OCI-LY3 (cell line): ENCODE results near the gene ME1.

Source experiments
- H2AFZ ChIP-seq: fragments of 200-600, 300-600 bp; shearing (Covaris generic); 2 replicates; pipeline ENCODE4 v1.6.0; 2014; ENCODE audit warnings: antibody characterized with exemption, low read depth, low read length
- H3K27ac ChIP-seq: fragments of 200-600, 300-600 bp; sonication (generic); 2 replicates; pipeline ENCODE4 v1.5.1; 2014; ENCODE audit warnings: mild to moderate bottlenecking, low read length, moderate library complexity, mixed read lengths
- H3K27me3 ChIP-seq: fragments of 200-600, 300-600 bp; sonication (generic); 2 replicates; pipeline ENCODE4 v1.6.1; 2014; ENCODE audit warnings: low read depth, low read length, mixed read lengths
- H3K36me3 ChIP-seq: fragments of 200-600, 300-600 bp; sonication (generic); replicated peaks from 2 replicates; pipeline ENCODE3; 2014; ENCODE audit warnings: low read depth, low read length, mixed read lengths
- H3K4me1 ChIP-seq: fragments of 300-600, 200-600 bp; sonication (generic); 2 replicates; pipeline ENCODE4 v1.6.1; 2014; ENCODE audit warnings: low read length, mixed read lengths
- H3K4me2 ChIP-seq: fragments of 200-600, 300-600 bp; sonication (generic); 2 replicates; pipeline ENCODE4 v1.6.1; 2014; ENCODE audit warnings: low read length, mixed read lengths
- H3K4me3 ChIP-seq: fragments of 300-600, 200-600 bp; sonication (generic); 2 replicates; pipeline ENCODE4 v1.5.1; 2014; ENCODE audit warnings: antibody characterized with exemption, mild to moderate bottlenecking, low read length, moderate library complexity
- H3K79me2 ChIP-seq: fragments of 300-600, 200-600 bp; shearing (Covaris generic); 2 replicates; pipeline ENCODE4 v1.6.1; 2014; ENCODE audit warnings: mild to moderate bottlenecking, low read length, mixed read lengths
- H3K9ac ChIP-seq: fragments of 300-600, 200-600 bp; shearing (Covaris generic); 2 replicates; pipeline ENCODE4 v1.6.0; 2014; ENCODE audit warnings: mild to moderate bottlenecking, low read length, moderate library complexity
- H3K9me3 ChIP-seq: fragments of 200-600, 300-600 bp; shearing (Covaris generic); 2 replicates; pipeline ENCODE4 v1.6.1; 2014; ENCODE audit warnings: low read length, mixed read lengths; ENCODE audit not compliant: insufficient read depth
- H4K20me1 ChIP-seq: fragments of 200-600, 300-600 bp; sonication (generic); 2 replicates; pipeline ENCODE4 v1.6.1; 2016; ENCODE audit warnings: low read length, mixed read lengths; ENCODE audit not compliant: insufficient read depth
- CTCF ChIP-seq: fragments of 200-600, 300-600 bp; sonication (generic); IDR thresholded peaks from 2 replicates; pipeline ENCODE4 v1.5.1; 2014; ENCODE audit warnings: antibody characterized with exemption, low read length, low read depth
- EZH2phosphoT487 ChIP-seq: fragments of 200-600 bp; shearing (Covaris generic); IDR thresholded peaks from 2 replicates; pipeline ENCODE4 v1.6.1; 2018; ENCODE audit warnings: antibody characterized with exemption, mixed run types, low read depth

The ME1 gene

DNA sequence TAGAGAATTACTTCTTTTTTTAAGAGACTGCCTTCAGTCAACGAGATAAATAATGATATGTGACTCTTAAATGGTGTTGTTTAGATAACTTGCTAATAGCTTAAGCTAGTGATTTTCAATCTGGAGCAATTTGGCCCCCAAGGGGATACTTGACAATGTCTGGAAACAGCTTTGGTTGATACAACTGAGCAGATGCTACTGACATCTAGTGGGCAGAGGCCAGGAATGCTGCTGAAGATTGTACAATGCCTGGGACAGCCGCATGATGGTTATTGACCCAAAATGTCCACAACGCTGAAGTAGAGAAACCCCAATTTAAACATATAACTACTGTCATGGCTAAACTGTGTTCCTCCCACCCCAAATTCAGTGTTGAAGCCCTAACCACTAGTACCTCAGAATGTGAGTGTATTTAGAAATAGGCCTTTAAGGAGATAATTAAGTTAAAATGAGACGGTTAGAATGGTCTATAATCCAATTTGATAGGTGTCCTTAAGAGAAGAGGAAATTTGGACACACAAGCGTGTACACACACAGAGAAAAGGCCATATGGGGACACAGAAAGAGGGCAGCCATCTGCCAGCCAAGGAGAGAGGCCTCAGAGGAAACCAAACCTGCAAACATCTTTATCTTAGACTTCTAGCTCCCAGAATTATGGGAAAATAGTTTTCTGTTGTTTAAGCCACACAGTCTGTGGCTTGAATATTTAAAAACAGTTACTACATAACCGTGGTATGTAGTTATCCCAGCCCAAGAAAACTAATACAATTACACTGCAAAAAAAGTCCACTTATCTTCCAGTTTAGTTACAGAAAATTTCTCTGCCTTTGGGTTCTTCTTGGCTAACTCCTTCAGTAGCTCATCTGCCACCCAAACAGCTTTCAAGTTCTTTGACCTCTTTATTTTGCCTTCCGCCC, 215.5 kb downstream of the ME1 start:
- H3K9ac ChIP-seq = peak overlapping the region; percentile 16; the same call in 1 of the 2 replicates
- TF ChIP-seq EZH2phosphoT487 (no peak), CTCF (peak; percentile 97)

DNA sequence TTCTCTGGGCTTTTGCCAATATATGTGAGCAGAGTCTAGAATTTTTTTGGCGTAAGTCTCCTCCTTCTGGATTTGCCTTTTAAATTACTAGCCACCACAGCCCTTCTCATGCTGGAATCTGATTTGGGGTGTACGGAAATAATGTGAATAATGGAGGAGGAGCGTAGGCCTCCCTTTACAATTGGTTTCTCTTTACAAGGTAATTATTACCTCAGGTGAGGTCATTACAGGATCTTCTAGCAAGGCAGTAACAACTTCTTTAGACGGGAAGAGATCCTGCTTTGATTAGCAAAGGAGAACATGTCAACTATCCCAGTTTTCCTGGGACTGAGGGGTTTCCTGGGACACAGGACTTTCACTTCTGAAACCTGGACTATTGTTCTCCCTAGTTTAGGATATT, 228.8 kb downstream of the ME1 start:
- Histone ChIP-seq H3K9ac (no peak overlapping the region), H4K20me1 (no peaks in the 10 kb centered on the region), H3K4me3 (no peak overlapping the region), H2AFZ (no peak overlapping the region), H3K79me2 (no peaks in the 10 kb centered on the region), H3K9me3 (no peaks in the 10 kb centered on the region), H3K27ac (no peak overlapping the region), H3K27me3 (no peaks in the 10 kb centered on the region), H3K4me1 (peaks cover 17% of the 10 kb centered on the region), H3K4me2 (no peak overlapping the region), H3K36me3 (peaks cover 14% of the 10 kb centered on the region)
- no peak for TF ChIP-seq EZH2phosphoT487
- no peak for TF ChIP-seq CTCF

More for the DNA sequence above, 215.5 kb downstream of the ME1 start:
- Histone ChIP-seq H4K20me1 (no peaks in the 10 kb centered on the region), H3K4me1 (peaks cover 4% of the 10 kb centered on the region; the same call in 1 of the 2 replicates), H3K27ac (no peak overlapping the region), H2AFZ (peak overlapping the region; percentile 86), H3K4me3 (no peak overlapping the region), H3K27me3 (no peaks in the 10 kb centered on the region), H3K4me2 (peak overlapping the region; percentile 39), H3K9me3 (no peaks in the 10 kb centered on the region), H3K36me3 (no peaks in the 10 kb centered on the region), H3K79me2 (no peaks in the 10 kb centered on the region)

DNA sequence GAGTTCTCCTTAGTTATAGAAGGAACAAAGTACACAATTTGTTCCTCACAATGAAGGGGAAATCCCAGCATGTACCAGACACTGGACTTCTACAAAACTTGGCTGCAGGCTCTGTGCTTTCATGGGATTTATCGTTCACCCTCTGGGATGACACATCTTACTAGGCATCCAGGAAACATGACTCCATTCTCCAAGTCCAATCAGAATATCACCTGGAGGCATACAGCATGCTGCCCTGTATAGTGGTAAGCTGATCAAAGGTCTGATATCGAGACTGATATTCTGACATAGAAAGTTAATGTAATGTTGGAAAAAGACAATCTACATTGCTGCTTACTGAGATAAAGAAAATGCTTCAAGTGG, 231.0 kb downstream of the ME1 start:
- Histone ChIP-seq H3K4me2 (peak overlapping the region; percentile 64), H2AFZ (peak overlapping the region; percentile 66; the same call in 1 of the 2 replicates), H3K36me3 (peaks cover 35% of the 10 kb centered on the region), H3K4me3 (peak overlapping the region; percentile 58), H3K27me3 (no peaks in the 10 kb centered on the region), H3K27ac (no peak overlapping the region), H4K20me1 (no peaks in the 10 kb centered on the region; the same call in 1 of the 2 replicates), H3K9me3 (no peaks in the 10 kb centered on the region), H3K4me1 (peaks cover 17% of the 10 kb centered on the region), H3K9ac (peak overlapping the region; percentile 18; the same call in 1 of the 2 replicates), H3K79me2 (no peaks in the 10 kb centered on the region)
- TF ChIP-seq CTCF (no peak), EZH2phosphoT487 (no peak)

- TF ChIP-seq CTCF = no peak
- no peaks in the 10 kb centered on the region; the same call in 1 of the 2 replicates for H4K20me1 ChIP-seq
- H3K27me3 ChIP-seq = no peaks in the 10 kb centered on the region
- no peaks in the 10 kb centered on the region for H3K79me2 ChIP-seq
- H3K27ac ChIP-seq = peak overlapping the region; percentile 14; the same call in 1 of the 2 replicates
- peak overlapping the region; percentile 66; the same call in 1 of the 2 replicates for H2AFZ ChIP-seq
- H3K9me3 ChIP-seq = no peaks in the 10 kb centered on the region
- peak overlapping the region; percentile 18; the same call in 1 of the 2 replicates for H3K9ac ChIP-seq
- peaks cover 39% of the 10 kb centered on the region for H3K36me3 ChIP-seq
- peak overlapping the region; percentile 58 for H3K4me3 ChIP-seq
- peak overlapping the region; percentile 64 for H3K4me2 ChIP-seq
- peaks cover 22% of the 10 kb centered on the region for H3K4me1 ChIP-seq
Observed at GRCh38 chr6:83199173-83199862, 231.5 kb downstream of the ME1 start.
